K562 (cell line): ENCODE results near the gene RPL7A. TPM values are rescaled to one million over a fixed set of nuclear protein-coding genes. Genes with fewer than 3 reads are reported as not detected.

Experiments used
- ATAC-seq: fragments of 200-7000 bp; cut with Tn5 transposase; 3 replicates; pipeline ENCODE4 v1.9.1; 2020; ENCODE audit warnings: moderate library complexity
- BruUV-seq: library from RNA; stranded (reverse); fragments of 400-500 nt; replicated peaks from 2 replicates; lab custom pipeline; 2021; lab: Mats Ljungman, UMichigan
- CTCF ChIA-PET: fragments of 300-600 bp; formaldehyde crosslinking; extraction: SDS; loops from one replicate; lab custom pipeline; 2021; ENCODE audit warnings: low intra/inter-chr PET ratio; lab: Yijun Ruan, JAX
- POLR2A ChIA-PET: fragments of 300-600, 350-650 bp; sonication (Branson Sonifier 250); formaldehyde crosslinking; extraction: SDS; loops from one replicate; lab custom pipeline; 2021; ENCODE audit warnings: antibody characterized with exemption, inconsistent platforms; lab: Yijun Ruan, JAX
- DNase-seq, 4 experiments: peaks; one replicate each; pipeline versions ENCODE4 v3.0.0 to v3.0.0-alpha.2; 2011 to 2018; ENCODE audit warnings: low spot score in 3 of 4, mixed read lengths in 3 of 4; ENCODE audit errors: extremely low read depth in 1 of 4
- FAIRE-seq: peaks from 2 replicates; lab custom pipeline; 2011; peaks lifted over from hg19 to GRCh38; lab: Jason Lieb, UNC
- H2AFZ ChIP-seq: 2 replicates; pipeline ENCODE4 v1.6.0; 2011; ENCODE audit warnings: low read depth, low read length, control low read depth, inconsistent platforms
- H3K27ac ChIP-seq: fragments of 200-600 bp; 3 replicates; pipeline ENCODE4 v1.8.0; 2011; ENCODE audit warnings: low read depth, mild to moderate bottlenecking, control low read depth, inconsistent platforms, low read length, moderate library complexity, mixed read lengths; ENCODE audit errors: extremely low read depth
- H3K27me3 ChIP-seq, 2 experiments: fragments of 300-600 bp in 1 of 2; 2 replicates in 1 of 2; 3 replicates in 1 of 2; pipeline versions ENCODE4 v1.6.0 to v1.8.0; 2011; ENCODE audit warnings: inconsistent platforms in 2 of 2, low read length in 2 of 2, mild to moderate bottlenecking in 1 of 2, mixed read lengths in 1 of 2, moderate library complexity in 1 of 2; ENCODE audit not compliant: control insufficient read depth in 2 of 2, insufficient read depth in 2 of 2
- H3K36me3 ChIP-seq: fragments of 300-600 bp; 3 replicates; pipeline ENCODE4 v1.8.0; 2011; ENCODE audit warnings: mild to moderate bottlenecking, low read length, inconsistent platforms; ENCODE audit not compliant: control insufficient read depth, insufficient read depth
- H3K4me1 ChIP-seq, 2 experiments: fragments of 200-600 bp in 1 of 2; replicated peaks in 1 of 2; 2 replicates in 1 of 2; 3 replicates in 1 of 2; pipeline versions ENCODE4 v1.5.1 to v1.8.0; 2011; ENCODE audit warnings: inconsistent platforms in 2 of 2, low read length in 2 of 2, mild to moderate bottlenecking in 1 of 2, mixed read lengths in 1 of 2, moderate library complexity in 1 of 2; ENCODE audit not compliant: control insufficient read depth in 2 of 2, insufficient read depth in 2 of 2
- H3K4me2 ChIP-seq: 2 replicates; pipeline ENCODE4 v1.6.1; 2011; ENCODE audit warnings: low read length, control low read depth, inconsistent platforms, mixed read lengths; ENCODE audit not compliant: insufficient read depth
- H3K4me3 ChIP-seq: fragments of 200-600 bp; sonication (generic), shearing (Covaris generic); 2 replicates; pipeline ENCODE4 v1.5.1; 2016; ENCODE audit warnings: control low read depth, inconsistent platforms
- H3K79me2 ChIP-seq: fragments of 200-600 bp; 3 replicates; pipeline ENCODE4 v1.8.0; 2011; ENCODE audit warnings: low read length, inconsistent platforms; ENCODE audit not compliant: control insufficient read depth, insufficient read depth
- H3K9ac ChIP-seq, 2 experiments: 2 replicates each; pipeline versions ENCODE4 v1.6.0 to v1.6.1; 2011; ENCODE audit warnings: low read depth in 2 of 2, low read length in 2 of 2, control low read depth in 1 of 2, inconsistent platforms in 1 of 2, mild to moderate bottlenecking in 1 of 2, mixed read lengths in 1 of 2; ENCODE audit not compliant: insufficient read depth in 1 of 2
- H3K9me1 ChIP-seq: one replicate; pipeline ENCODE4 v1.6.0; 2011; ENCODE audit warnings: inconsistent platforms, mild to moderate bottlenecking, low read length, moderate library complexity; ENCODE audit not compliant: control insufficient read depth, insufficient read depth
- H3K9me3 ChIP-seq: replicated peaks from 2 replicates; pipeline ENCODE4 v1.5.1; 2011; ENCODE audit warnings: low read depth, low read length, inconsistent platforms; ENCODE audit not compliant: control insufficient read depth, insufficient read depth
- H4K20me1 ChIP-seq: replicated peaks from 2 replicates; pipeline ENCODE4 v1.6.1; 2011; ENCODE audit warnings: low read length, inconsistent platforms, mixed read lengths; ENCODE audit not compliant: control insufficient read depth, insufficient read depth
- FOXA3 ChIP-seq, 2 experiments: fragments of 450-650 bp in 1 of 2; sonication (generic) in 1 of 2; formaldehyde crosslinking; IDR thresholded peaks in 1 of 2; conservative IDR thresholded peaks in 1 of 2; 2 replicates each; pipeline versions ENCODE4 v1.4.0 to v1.8.0; 2020 to 2022; ENCODE audit warnings: mild to moderate bottlenecking in 2 of 2, missing genetic modification reagents in 1 of 2
- GTF2A2 ChIP-seq: IDR thresholded peaks from 2 replicates; pipeline ENCODE4 v1.6.1; 2016; ENCODE audit warnings: mild to moderate bottlenecking, missing genetic modification characterization, missing compliant biosample characterization
- PCBP1 ChIP-seq: fragments of 200-400 bp; formaldehyde crosslinking; IDR thresholded peaks from 2 replicates; pipeline ENCODE4 v1.6.1; 2018; ENCODE audit warnings: mild to moderate bottlenecking, low read depth, low read length; ENCODE audit not compliant: poor library complexity, severe bottlenecking
- PTBP1 ChIP-seq: fragments of 200-400 bp; formaldehyde crosslinking; IDR thresholded peaks from 2 replicates; pipeline ENCODE4 v1.6.1; 2017; ENCODE audit warnings: low read depth, low read length
- SMAD4 ChIP-seq: fragments of 250-450 bp; sonication (Bioruptor Pico); conservative IDR thresholded peaks from 2 replicates; pipeline ENCODE4 v1.8.0; 2021; ENCODE audit warnings: inconsistent platforms, mild to moderate bottlenecking, moderate library complexity
- ZNF140 ChIP-seq: fragments of 250-450 bp; sonication (Bioruptor Pico); IDR thresholded peaks from 2 replicates; pipeline ENCODE4 v1.8.0; 2021; ENCODE audit warnings: moderate library complexity, mild to moderate bottlenecking, inconsistent platforms
- WGBS: fragments of 100-300 bp; shearing (Covaris generic); methylation state at CpG from one replicate; pipeline ENCODE4 v1.1.6; 2016; ENCODE audit warnings: low coverage, mixed read lengths; ENCODE audit not compliant: insufficient coverage; ENCODE audit errors: missing lambda C conversion rate; 5-methylcytosine and 5-hydroxymethylcytosine counted together
- in situ Hi-C: fragments of 300-500 bp; cut with MboI; formaldehyde crosslinking; loops from 4 replicates; pipeline ENCODE4 v1.15.0; 2018; ENCODE audit warnings: inconsistent platforms, mixed read lengths
- intact Hi-C: fragments of 100-400 bp; cut with micrococcal nuclease; formaldehyde crosslinking; loops from 2 replicates; pipeline ENCODE4 v1.14.2; 2022
- polyA plus RNA-seq, 8 experiments: library from polyadenylated mRNA; depleted of rRNA in 4 of 8; stranded (reverse) in 5 of 8; unstranded in 3 of 8; fragments of >200 nt; fragmentation: Nextera tagmentation in 2 of 8; fragmentation: Illumina TruSeq in 1 of 8; extraction: Ambion mirVana in 2 of 8; extraction: Trizol in 1 of 8; gene quantifications; 2 replicates each; pipeline versions ENCODE4 v1.2.1 to v1.2.3, GENCODE V29; 2011 to 2014; ENCODE audit warnings: inconsistent platforms in 1 of 8, missing spikeins in 1 of 8
- total RNA-seq, 7 experiments: library from RNA; depleted of rRNA in 6 of 7; stranded (reverse); fragments of >200 nt in 6 of 7; fragmentation: Illumina TruSeq in 2 of 7; extraction: Trizol in 2 of 7; gene quantifications; 2 replicates each; pipeline versions ENCODE4 v1.2.1 to v1.2.3, GENCODE V29; 2011 to 2021; ENCODE audit warnings: low replicate concordance in 1 of 7
- TF ChIP-seq, protein P1 (sequence below), 2 experiments: IDR thresholded peaks; 2 replicates each; pipeline ENCODE4 v1.6.1; 2011; ENCODE audit warnings: borderline replicate concordance in 1 of 2, control low read depth in 1 of 2, low read depth in 1 of 2, low read length in 1 of 2, mild to moderate bottlenecking in 1 of 2, mixed read lengths in 1 of 2, moderate library complexity in 1 of 2; ENCODE audit not compliant: insufficient read depth in 1 of 2, insufficient read length in 1 of 2, poor library complexity in 1 of 2, severe bottlenecking in 1 of 2; ENCODE audit errors: extremely low read depth in 1 of 2
- TF ChIP-seq, protein P2 (sequence below): fragments of 200-600 bp; sonication (generic); IDR thresholded peaks from one replicate; pipeline ENCODE4 v1.6.1; 2012; ENCODE audit warnings: mild to moderate bottlenecking, low read depth, low read length, inconsistent platforms

The RPL7A gene
- total and polyA plus RNA-seq, 9 of the 15 experiments (the other 6 are each of a cell fraction or from before 2014, with no cell fraction given), result 1,935 to 3,760 (median 2,652) TPM

DNA sequence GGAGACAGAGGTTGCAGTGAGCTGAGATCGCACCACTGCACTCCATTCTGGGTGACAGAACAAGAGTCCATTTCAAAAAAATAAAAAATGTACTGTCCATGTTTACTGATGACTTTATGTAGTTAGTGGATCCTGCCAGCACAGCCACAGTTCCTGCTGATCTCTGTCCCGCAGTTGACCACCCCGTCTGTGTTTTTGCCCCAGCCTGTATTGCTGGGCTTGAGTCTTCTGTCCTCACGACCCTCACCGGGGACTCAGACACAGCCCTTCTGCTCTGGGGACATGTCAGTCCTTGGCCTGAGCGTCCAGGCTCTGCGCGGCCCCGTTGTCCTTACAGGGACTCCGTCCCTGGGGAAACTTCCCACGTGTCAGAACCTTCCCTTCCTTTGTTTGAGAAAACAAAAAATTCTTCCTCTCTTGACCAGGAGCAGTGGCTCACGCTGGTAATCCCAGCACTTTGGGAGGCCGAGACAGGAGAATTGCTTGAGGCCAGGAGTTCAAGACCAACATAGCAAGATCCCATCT lies 26.5 kb upstream of the RPL7A start:
- H3K79me2 ChIP-seq, result no peaks in the 10 kb centered on the region
- no peak overlapping the region for H3K4me2 ChIP-seq
- H3K36me3 ChIP-seq, result no peaks in the 10 kb centered on the region
- H3K4me1 ChIP-seq, result peaks cover 0 to 9% of the 10 kb centered on the region in 2 experiments; a peak in 2 of 5 replicates
- ChIA-PET POLR2A (no interaction called here), CTCF (no interaction called here)
- DNase-seq (no peak), FAIRE-seq (no peak), ATAC-seq (no peak)
- peaks cover 3% of the 10 kb centered on the region for H3K9me3 ChIP-seq
- in situ Hi-C loops, result no loop called here
- no peak overlapping the region for H3K27ac ChIP-seq
- no peak overlapping the region for H2AFZ ChIP-seq
- H4K20me1 ChIP-seq, result no peaks in the 10 kb centered on the region
- intact Hi-C loops, result loop anchor here (10.0 kb wide), 1 partner anchor 47 kb away; the partner anchor contains the start of gene ABO
- H3K9ac ChIP-seq, result no peak overlapping the region
- H3K27me3 ChIP-seq, result peaks cover 0 to 8% of the 10 kb centered on the region in 2 experiments; a peak in 1 of 5 replicates
- 53% methylated on average over 13 of the region's 13 CpGs for WGBS
- no TSS peak for BruUV-seq
- H3K4me3 ChIP-seq, result no peak overlapping the region
- no peaks in the 10 kb centered on the region for H3K9me1 ChIP-seq
- TF ChIP-seq ZNF140, result no peak
- TF ChIP-seq, protein P1, sequence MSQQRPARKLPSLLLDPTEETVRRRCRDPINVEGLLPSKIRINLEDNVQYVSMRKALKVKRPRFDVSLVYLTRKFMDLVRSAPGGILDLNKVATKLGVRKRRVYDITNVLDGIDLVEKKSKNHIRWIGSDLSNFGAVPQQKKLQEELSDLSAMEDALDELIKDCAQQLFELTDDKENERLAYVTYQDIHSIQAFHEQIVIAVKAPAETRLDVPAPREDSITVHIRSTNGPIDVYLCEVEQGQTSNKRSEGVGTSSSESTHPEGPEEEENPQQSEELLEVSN (IDR thresholded peaks at IDR 0.05; ENCODE audit: borderline replicate concordance in 1 of 2, extremely low read depth in 1 of 2, insufficient read depth in 1 of 2, insufficient read length in 1 of 2, low read depth in 1 of 2, low read length in 1 of 2, poor library complexity in 1 of 2, severe bottlenecking in 1 of 2), result no peak
- no peak for TF ChIP-seq FOXA3 (CRISPR knock-in tag; conservative IDR thresholded peaks at IDR 0.05 in 1 of 2, IDR thresholded peaks at IDR 0.05 in 1 of 2)
- TF ChIP-seq, protein P2, sequence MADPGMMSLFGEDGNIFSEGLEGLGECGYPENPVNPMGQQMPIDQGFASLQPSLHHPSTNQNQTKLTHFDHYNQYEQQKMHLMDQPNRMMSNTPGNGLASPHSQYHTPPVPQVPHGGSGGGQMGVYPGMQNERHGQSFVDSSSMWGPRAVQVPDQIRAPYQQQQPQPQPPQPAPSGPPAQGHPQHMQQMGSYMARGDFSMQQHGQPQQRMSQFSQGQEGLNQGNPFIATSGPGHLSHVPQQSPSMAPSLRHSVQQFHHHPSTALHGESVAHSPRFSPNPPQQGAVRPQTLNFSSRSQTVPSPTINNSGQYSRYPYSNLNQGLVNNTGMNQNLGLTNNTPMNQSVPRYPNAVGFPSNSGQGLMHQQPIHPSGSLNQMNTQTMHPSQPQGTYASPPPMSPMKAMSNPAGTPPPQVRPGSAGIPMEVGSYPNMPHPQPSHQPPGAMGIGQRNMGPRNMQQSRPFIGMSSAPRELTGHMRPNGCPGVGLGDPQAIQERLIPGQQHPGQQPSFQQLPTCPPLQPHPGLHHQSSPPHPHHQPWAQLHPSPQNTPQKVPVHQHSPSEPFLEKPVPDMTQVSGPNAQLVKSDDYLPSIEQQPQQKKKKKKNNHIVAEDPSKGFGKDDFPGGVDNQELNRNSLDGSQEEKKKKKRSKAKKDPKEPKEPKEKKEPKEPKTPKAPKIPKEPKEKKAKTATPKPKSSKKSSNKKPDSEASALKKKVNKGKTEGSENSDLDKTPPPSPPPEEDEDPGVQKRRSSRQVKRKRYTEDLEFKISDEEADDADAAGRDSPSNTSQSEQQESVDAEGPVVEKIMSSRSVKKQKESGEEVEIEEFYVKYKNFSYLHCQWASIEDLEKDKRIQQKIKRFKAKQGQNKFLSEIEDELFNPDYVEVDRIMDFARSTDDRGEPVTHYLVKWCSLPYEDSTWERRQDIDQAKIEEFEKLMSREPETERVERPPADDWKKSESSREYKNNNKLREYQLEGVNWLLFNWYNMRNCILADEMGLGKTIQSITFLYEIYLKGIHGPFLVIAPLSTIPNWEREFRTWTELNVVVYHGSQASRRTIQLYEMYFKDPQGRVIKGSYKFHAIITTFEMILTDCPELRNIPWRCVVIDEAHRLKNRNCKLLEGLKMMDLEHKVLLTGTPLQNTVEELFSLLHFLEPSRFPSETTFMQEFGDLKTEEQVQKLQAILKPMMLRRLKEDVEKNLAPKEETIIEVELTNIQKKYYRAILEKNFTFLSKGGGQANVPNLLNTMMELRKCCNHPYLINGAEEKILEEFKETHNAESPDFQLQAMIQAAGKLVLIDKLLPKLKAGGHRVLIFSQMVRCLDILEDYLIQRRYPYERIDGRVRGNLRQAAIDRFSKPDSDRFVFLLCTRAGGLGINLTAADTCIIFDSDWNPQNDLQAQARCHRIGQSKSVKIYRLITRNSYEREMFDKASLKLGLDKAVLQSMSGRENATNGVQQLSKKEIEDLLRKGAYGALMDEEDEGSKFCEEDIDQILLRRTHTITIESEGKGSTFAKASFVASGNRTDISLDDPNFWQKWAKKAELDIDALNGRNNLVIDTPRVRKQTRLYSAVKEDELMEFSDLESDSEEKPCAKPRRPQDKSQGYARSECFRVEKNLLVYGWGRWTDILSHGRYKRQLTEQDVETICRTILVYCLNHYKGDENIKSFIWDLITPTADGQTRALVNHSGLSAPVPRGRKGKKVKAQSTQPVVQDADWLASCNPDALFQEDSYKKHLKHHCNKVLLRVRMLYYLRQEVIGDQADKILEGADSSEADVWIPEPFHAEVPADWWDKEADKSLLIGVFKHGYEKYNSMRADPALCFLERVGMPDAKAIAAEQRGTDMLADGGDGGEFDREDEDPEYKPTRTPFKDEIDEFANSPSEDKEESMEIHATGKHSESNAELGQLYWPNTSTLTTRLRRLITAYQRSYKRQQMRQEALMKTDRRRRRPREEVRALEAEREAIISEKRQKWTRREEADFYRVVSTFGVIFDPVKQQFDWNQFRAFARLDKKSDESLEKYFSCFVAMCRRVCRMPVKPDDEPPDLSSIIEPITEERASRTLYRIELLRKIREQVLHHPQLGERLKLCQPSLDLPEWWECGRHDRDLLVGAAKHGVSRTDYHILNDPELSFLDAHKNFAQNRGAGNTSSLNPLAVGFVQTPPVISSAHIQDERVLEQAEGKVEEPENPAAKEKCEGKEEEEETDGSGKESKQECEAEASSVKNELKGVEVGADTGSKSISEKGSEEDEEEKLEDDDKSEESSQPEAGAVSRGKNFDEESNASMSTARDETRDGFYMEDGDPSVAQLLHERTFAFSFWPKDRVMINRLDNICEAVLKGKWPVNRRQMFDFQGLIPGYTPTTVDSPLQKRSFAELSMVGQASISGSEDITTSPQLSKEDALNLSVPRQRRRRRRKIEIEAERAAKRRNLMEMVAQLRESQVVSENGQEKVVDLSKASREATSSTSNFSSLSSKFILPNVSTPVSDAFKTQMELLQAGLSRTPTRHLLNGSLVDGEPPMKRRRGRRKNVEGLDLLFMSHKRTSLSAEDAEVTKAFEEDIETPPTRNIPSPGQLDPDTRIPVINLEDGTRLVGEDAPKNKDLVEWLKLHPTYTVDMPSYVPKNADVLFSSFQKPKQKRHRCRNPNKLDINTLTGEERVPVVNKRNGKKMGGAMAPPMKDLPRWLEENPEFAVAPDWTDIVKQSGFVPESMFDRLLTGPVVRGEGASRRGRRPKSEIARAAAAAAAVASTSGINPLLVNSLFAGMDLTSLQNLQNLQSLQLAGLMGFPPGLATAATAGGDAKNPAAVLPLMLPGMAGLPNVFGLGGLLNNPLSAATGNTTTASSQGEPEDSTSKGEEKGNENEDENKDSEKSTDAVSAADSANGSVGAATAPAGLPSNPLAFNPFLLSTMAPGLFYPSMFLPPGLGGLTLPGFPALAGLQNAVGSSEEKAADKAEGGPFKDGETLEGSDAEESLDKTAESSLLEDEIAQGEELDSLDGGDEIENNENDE, result no peak
- TF ChIP-seq PCBP1, result no peak
- TF ChIP-seq PTBP1, result no peak
- TF ChIP-seq SMAD4, result no peak
- TF ChIP-seq GTF2A2 (tag), result no peak
